Measurements from ENCODE around the gene ZNF793.

ZNF793 gene

DNA sequence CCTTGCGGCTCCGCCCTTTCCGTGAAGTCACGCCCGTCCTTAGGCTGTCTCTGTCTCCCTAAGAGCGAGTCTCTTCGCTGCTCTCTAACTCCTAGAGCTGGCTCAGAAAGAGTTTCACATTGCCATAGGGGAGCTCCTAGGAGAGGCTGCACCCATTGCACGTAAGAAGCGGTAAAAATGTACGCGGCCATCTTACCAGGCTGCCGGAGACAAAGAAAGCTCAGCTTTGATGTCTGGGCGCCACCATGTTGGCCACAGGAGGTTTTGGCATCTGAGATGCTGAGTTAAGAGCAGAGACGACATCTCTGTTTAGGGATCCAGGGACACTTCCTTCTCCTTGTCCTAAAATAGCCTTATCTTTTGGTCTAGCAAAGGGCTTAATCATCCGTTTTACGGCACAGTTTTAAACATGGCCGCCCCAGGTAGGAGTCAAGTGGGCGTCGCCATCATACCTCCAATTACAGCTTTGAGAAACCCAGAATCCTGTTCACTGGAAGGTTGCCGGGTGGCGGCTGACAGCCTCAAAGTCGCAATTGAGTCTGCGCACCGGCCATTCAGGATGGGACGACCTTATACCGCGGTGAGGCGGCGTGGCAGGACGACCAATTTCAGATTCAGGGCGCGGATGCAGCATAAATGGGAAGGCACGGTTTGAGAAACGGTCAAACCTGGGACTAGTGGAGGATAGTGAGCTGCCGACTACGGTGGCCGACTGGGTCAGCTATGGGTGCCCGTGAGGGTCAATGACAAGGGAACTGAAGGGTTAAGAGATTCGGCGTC lies at the start of gene ZNF793:
Gene ZNF793 (plus strand): TSS at position 553 of the 780 bp plus-strand sequence. CDS start 16,501 bp downstream, outside the sequence.
- DNase-seq = peak; percentile 80

GRCh38 chr19:37466277-37466797 lies 40.4 kb upstream of the ZNF793 start:
- DNase-seq = no peak

DNA sequence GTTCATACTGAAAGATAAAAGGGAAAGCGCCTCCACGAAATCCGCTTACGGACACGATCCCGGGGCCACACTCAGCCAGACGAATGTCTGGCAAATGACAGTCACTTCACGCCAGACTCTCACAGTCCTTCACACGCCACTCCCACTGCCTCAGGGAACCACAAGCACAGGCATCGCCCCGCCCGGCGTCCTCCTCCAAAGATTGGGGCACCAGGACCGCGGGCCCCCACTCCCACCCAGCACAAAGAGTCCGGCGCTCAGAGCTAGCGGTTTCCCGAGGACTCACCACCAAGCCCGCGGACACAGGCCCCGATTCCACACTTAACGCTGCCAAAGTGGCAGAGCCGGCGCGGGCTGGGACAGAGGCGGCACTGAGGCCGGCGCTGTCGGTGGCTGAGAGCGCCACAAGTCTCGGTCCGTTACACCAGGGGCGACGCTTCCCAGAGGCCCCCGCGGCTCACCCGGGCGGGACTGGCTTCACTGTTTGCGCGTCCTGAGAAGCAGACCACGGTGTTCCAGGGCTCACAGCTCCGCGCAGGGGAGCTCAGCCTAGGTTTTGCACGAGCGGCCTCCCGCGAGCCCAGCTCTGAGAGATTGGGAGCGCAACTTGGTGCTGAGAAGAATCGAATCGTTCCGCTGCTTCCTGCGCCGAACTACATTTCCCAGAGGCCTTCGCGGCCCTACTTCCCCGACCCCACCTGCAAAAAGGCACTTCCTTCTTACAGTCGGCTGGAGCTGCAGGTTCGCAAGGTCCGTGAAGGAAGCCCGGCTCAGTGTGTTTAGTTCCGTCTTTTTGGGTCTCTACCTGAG lies 39.7 kb upstream of the ZNF793 start, which contains the start of gene ZNF569:
Gene ZNF569 (minus strand): TSS at position 647 of the 810 bp plus-strand sequence. CDS start 22,523 bp downstream, outside the sequence.
- DNase-seq = peak; percentile 90

- DNase-seq = no peak
Observed at GRCh38 chr19:37467608-37468090, 39.1 kb upstream of the ZNF793 start.

DNA sequence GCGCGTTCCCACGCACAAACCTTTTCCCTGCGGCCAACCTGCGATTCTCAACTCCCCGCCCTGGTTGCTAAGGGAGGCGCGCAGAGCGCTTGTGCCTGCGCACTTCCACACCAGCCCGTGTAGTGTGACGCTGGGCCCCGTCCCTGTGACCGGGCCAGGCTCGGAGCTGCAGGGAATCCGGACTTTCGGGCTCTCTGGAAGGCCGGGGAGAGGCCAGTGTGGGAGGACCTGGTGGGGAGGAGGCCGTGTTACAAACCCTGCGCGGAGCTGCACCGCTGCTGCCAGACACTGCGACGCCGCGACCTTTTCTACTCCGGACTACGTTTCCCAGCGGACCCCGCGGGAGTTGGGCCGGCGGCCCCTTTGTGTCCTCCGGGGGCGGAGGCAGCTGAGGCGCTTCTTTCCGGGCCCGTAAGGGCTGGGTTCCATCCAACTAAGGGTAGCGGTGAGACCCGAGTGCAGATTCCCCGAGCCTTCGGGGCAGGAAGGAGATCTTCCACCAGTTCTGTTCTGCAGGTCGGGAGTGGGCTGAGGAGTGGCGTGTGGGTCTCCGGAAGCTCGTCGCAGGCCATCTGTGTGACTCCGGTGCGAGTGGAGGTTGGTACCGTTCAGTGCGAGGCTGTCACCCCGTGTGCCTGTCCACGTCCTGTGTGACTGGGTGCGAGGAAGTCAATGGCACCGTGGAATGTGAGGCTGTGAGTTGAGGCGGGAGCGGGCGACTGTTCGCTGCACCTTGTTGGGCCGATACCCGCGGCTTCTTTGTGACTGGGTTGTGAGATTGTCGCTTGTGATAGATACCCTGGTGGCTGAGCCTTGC lies 37.6 kb upstream of the ZNF793 start, which contains the start of gene ZNF570:
Gene ZNF570 (plus strand): TSS at position 396 of the 817 bp plus-strand sequence. CDS start 999 bp downstream, outside the sequence.
- DNase-seq = peak; percentile 81

DNA sequence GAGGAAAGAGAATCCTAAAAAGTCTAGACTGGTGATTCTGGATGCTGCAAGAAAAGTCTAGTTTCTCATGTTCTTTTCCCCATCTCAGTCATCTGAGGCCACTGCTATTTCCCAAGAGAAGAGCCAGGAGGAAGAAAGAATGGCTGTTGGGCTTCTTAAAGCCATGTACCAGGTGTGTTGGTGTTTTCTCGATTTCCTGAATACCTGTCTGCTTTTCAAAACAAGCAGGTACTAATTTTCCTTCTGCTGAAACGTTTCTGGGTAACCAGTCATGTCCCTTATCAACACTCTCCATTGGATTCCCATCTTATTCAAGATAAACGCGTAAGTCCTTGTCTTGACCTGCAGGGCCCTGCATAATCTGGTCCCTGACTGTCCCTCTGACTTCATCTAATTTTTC lies 36.5 kb upstream of the ZNF793 start:
- no peak for DNase-seq

- DNase-seq = no peak
Observed at GRCh38 chr19:37472165-37472564, 34.6 kb upstream of the ZNF793 start.

GRCh38 chr19:37484406-37485168 lies 22.2 kb upstream of the ZNF793 start:
- no peak for DNase-seq

DNA sequence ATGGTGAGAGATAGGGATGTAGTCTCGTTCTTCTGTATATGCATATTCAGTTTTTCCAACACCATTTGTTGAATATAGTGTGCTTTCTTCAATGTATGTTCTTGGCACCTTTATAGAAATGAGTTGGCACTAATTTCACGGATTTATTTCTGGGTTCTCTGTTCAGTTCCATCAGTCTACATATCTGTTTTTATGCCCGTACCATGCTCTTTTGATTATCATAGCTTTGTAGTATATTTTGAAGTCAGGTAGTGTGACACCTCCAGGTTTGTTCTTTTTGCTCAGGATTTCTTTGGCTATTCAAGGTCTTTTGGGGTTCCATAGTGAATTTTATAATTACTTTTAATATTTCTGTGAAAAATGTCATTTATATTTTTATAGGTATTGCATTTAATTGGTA lies 14.5 kb upstream of the ZNF793 start:
- no peak for DNase-seq

GRCh38 chr19:37505958-37506386 lies 767 bp upstream of the ZNF793 start:
- DNase-seq = no peak

DNA sequence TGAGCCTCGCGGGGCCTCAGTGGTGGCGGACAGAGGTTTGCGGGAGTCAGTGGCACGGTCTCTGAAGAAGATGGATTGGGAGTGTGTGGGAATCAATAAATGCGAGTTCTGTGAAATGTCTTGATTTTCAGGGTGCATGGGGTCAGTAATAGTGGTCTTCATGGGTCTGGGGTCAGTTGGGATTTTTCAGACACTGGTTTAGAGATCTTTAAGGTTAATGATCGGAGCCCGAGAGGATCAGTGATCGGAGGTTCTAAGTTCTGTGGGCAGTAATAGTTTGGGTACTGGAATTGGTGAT lies 377 bp downstream of the ZNF793 start:
- DNase-seq = no peak

GRCh38 chr19:37511186-37511585 lies 4.4 kb downstream of the ZNF793 start:
- no peak for DNase-seq

DNA sequence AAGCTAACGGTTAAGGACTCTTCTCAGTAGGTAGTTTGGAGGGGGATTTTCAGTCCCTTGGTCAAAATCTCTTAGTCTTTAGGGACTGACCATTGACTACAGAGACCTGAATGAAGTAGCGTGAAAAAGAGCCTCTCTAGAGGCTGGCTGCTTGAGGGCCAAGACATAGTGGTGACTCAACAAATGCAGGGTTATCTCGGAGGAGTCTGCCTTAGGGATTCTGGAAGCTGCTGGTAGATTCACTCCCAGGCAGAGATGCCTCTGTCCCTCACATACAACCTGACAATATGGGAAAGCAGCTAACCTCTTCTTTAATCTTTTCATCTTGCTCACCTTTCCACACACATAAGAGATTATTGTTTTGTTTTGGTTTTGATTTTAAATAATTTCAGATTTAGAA lies 5.1 kb downstream of the ZNF793 start:
- DNase-seq = no peak

DNA sequence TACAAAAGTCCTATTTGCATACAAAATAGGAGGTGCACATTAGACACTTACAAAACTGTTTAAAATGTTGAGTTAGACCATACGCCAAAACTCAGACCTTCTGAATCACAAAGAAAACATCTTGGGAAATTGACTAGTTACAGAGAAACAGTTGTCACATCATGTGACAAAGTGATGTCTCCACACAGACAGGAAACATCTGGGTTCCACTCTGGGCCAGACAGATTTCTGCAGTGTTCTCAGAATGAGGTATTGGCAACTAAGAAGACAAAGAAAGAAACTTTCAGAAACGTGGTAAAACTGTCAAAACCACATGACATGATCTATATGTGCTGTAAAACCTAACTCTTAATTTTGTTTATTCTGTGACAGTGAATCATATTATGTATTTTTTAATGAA lies 6.7 kb downstream of the ZNF793 start:
- no peak for DNase-seq

- DNase-seq = no peak
Observed at GRCh38 chr19:37519890-37520289, 13.2 kb downstream of the ZNF793 start.

DNA sequence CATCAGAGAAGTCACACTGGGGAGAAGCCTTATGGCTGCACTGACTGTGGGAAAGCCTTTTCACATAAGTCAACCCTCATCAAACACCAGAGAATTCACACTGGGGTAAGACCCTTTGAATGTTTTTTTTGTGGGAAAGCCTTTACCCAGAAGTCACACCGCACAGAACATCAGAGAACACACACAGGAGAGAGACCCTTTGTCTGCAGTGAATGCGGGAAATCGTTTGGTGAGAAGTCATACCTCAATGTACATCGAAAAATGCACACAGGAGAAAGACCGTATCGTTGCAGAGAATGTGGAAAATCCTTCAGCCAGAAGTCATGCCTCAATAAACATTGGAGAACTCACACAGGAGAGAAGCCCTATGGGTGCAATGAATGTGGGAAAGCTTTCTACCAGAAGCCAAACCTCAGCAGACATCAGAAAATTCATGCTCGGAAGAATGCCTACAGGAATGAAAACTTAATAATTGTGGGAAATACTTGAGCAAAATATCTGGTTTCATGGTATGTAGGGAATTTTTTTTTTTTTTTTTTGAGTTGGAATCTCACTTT lies 30.7 kb downstream of the ZNF793 start:
- DNase-seq = no peak

GRCh38 chr19:37551129-37551993 lies 44.6 kb downstream of the ZNF793 start:
- no peak for DNase-seq

DNA sequence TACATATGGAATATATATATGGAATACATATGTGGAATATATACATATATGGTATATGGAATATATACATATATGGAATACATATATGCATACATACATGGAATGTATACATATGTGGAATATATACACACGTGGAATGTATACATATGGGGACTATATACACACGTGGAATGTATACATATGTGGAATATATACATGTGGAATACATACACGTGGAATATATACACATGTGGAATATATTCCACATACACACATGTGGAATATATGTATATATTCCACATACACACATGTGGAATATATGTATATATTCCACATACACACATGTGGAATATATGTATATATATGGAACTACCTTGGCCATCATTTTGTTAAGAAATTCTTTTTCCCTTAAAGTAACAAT lies 56.8 kb downstream of the ZNF793 start:
- DNase-seq = no peak

GRCh38 chr19:37564624-37565369 lies 58.1 kb downstream of the ZNF793 start:
- DNase-seq = no peak

DNA sequence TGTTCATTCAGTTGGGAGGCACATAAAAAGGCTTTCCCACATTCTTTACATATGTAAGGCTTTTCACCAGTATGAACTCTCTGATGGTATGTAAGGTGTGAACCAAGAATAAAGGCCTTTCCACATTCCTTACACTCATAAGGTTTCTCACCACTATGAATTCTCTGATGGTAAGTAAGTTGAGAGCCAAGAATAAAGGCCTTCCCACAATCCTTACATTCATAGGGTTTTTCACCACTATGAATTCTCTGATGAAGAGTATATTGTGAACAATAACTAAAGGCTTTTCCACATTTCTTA lies 58.6 kb downstream of the ZNF793 start:
- no peak for DNase-seq

Data from COR-L47 (cell line).